ENCODE results near the gene RPL28. TPM values are rescaled to one million over a fixed set of nuclear protein-coding genes. Genes with fewer than 3 reads are reported as not detected.

Gene RPL28
- total and polyA plus RNA-seq, 2 donors (not counting 3 experiments of a cell fraction or from before 2014, with no cell fraction given): 1,872 to 3,435 TPM

GRCh38 chr19:55350620-55351315, 35.0 kb upstream of the RPL28 start:
- intact Hi-C loops (cut with micrococcal nuclease) (no loop called here), dilution Hi-C loops (cut with MboI; ENCODE audit: extremely low pct_ligation_motif_present, low sequenced_read_pairs) (no loop called here)
- no peak overlapping the region for H3K4me2 ChIP-seq (ENCODE audit: insufficient read depth, low read length)
- H3K27me3 ChIP-seq (ENCODE audit: control insufficient read depth in 2 of 2, insufficient read depth in 2 of 2, low read length in 2 of 2): peaks cover 20 to 26% of the 10 kb centered on the region in 2 experiments
- DNase-seq (ENCODE audit: low read depth, low spot score) (no peak), FAIRE-seq (no peak)
- no TSS peak for BruUV-seq (replicated peaks)
- H3K4me3 ChIP-seq (replicated peaks in 1 of 3; ENCODE audit: insufficient read depth in 1 of 3, low read depth in 1 of 3, low read length in 3 of 3): no peak overlapping the region
- H3K4me1 ChIP-seq (ENCODE audit: control insufficient read depth, extremely low read depth, insufficient read depth, low read length): peaks cover 4% of the 10 kb centered on the region
- POLR2A ChIA-PET: no interaction called here
- no peaks in the 10 kb centered on the region for H3K36me3 ChIP-seq (ENCODE audit: control insufficient read depth in 2 of 2, extremely low read depth in 1 of 2, insufficient read depth in 2 of 2, low read length in 2 of 2)
- no peak overlapping the region for H3K9ac ChIP-seq (replicated peaks; ENCODE audit: extremely low read depth, insufficient read depth, low read length)
- TF ChIP-seq POLR2A (IDR thresholded peaks at IDR 0.05; ENCODE audit: low read depth, low read length) (no peak), FOS (IDR thresholded peaks at IDR 0.05; ENCODE audit: borderline replicate concordance, insufficient read depth, low read length) (no peak), GATA2 (IDR thresholded peaks at IDR 0.05; ENCODE audit: insufficient read depth, insufficient read length, low read depth, low read length) (no peak), MYC (IDR thresholded peaks at IDR 0.05; ENCODE audit: low read depth, low read length) (no peak), CTCF (IDR thresholded peaks at IDR 0.05; ENCODE audit: extremely low read depth in 1 of 2, insufficient read depth in 1 of 2, low read depth in 1 of 2, low read length in 2 of 2) (no peak), EZH2 (IDR thresholded peaks at IDR 0.05; ENCODE audit: borderline replicate concordance, low read depth, low read length, severe bottlenecking) (no peak), MAX (IDR thresholded peaks at IDR 0.05; ENCODE audit: insufficient read depth, insufficient read length) (no peak), POLR2AphosphoS5 (IDR thresholded peaks at IDR 0.05; ENCODE audit: insufficient read depth, low read depth, low read length) (no peak), JUN (IDR thresholded peaks at IDR 0.05; ENCODE audit: borderline replicate concordance, insufficient read depth, insufficient read length, low read depth) (no peak)
- CTCF ChIA-PET: interaction anchor here (1.1 to 1.3 kb wide), 2 partner anchors 11 to 153 kb away, joined by 4 to 5 read pairs; partner anchors contain the start of gene KMT5C
- H3K79me2 ChIP-seq (ENCODE audit: control insufficient read depth, insufficient read depth, low read length): no peaks in the 10 kb centered on the region
- H2AFZ ChIP-seq (ENCODE audit: low read depth, low read length): no peak overlapping the region
- no peaks in the 10 kb centered on the region for H3K9me1 ChIP-seq (replicated peaks; ENCODE audit: control insufficient read depth, extremely low read depth, insufficient read depth, low read length)
- H4K20me1 ChIP-seq (replicated peaks; ENCODE audit: control insufficient read depth, extremely low read depth, insufficient read depth, low read length): no peaks in the 10 kb centered on the region
- no peak overlapping the region for H3K27ac ChIP-seq (ENCODE audit: insufficient read depth, low read depth, low read length)
- no peaks in the 10 kb centered on the region for H3K9me3 ChIP-seq (replicated peaks; ENCODE audit: control insufficient read depth, insufficient read depth, low read length)
